Skin epidermis (tissue), 12 donors: ENCODE measurements around the gene AGRP.

Experiments used
- H3K27ac ChIP-seq, 21 experiments: fragments of 200-600 bp; sonication (generic) in 11 of 21; one replicate each; pipeline ENCODE4 v1.5.0; 2020; ENCODE audit warnings: mild to moderate bottlenecking in 3 of 21, inconsistent platforms in 2 of 21, moderate library complexity in 2 of 21
- H3K4me3 ChIP-seq, 7 experiments: fragments of 200-600 bp; sonication (generic) in 2 of 7; one replicate each; pipeline ENCODE4 v1.5.0; 2020; ENCODE audit warnings: inconsistent platforms in 2 of 7, mild to moderate bottlenecking in 2 of 7, moderate library complexity in 1 of 7

Gene AGRP

DNA sequence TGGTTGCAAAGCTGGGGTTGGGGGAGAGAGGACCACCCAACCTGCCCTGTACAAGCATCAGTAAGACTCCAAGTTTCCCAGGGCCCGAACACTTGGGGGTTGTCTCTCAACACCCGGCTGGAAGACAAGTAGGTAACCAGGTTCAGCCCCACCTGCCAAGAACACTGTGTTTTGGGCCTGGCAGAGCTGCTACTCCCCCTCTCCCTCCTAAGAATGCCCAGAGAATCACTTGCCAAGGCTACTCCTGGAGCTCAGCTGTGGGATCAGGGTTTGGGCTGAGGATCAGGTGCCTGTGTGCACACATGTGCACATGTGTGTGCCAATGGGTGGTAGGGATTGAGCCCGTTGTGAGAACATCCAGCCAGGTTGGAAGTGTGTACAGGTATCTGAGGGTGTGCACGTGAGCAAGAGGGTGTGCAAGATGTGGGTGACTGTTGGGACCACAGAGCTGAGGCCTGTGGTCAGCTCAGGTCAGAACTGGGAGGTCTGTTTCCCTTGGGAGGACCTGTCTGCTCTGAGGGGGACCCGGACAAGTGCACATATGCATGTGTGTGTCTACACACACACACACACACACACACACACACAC lies 50.1 kb downstream of the AGRP start:
- H3K27ac ChIP-seq, result peak overlapping the region in 1 of 21 experiments; percentile 14
- H3K4me3 ChIP-seq, result no peak overlapping the region
